ENCODE data around the gene SEMA4D. TPM values are rescaled to one million over a fixed set of nuclear protein-coding genes. Genes with fewer than 3 reads are reported as not detected.

SEMA4D gene
- total RNA-seq, 4 donors from 2014 or later, result 13.4 to 27.3 (median 24.8) TPM

- Histone ChIP-seq H3K4me3 (peak within 1 kb of the TSS; percentile 57 to 90 (median 66)), H3K4me1 (peaks cover 0 to 45% (median 12%) of the 10 kb centered on the region in 4 donors), H3K36me3 (no peaks in the 10 kb centered on the region), H3K27me3 (no peaks in the 10 kb centered on the region), H3K9me3 (no peaks in the 10 kb centered on the region), H3K27ac (peak within 1 kb of the TSS; percentile 93 to 100 (median 99))
- peak; percentile 92 to 93 for DNase-seq (ENCODE audit: low spot score in 2 of 2)
- TF ChIP-seq CTCF (IDR thresholded peaks at IDR 0.05) (peak; percentile 61 to 74 (median 74)), EP300 (IDR thresholded peaks at IDR 0.05) (peak; percentile 97 to 98), POLR2A (IDR thresholded peaks at IDR 0.05) (peak; percentile 96 to 99)
- 0% methylated on average over 47 to 56 of the region's 91 CpGs for WGBS, 2 donors
Measured at GRCh38 chr9:89318123-89319014, 179.5 kb downstream of the SEMA4D start, which contains the start of gene SECISBP2. TSS of gene SECISBP2 (plus strand) at chr9:89318500. CDS start at chr9:89318577, 77 bp downstream.

- Histone ChIP-seq H3K27ac (peak overlapping the region in 1 of 4 donors; percentile 93), H3K27me3 (no peaks in the 10 kb centered on the region), H3K36me3 (no peaks in the 10 kb centered on the region), H3K9me3 (no peaks in the 10 kb centered on the region), H3K4me3 (peak overlapping the region in 1 of 4 donors; percentile 57), H3K4me1 (peaks cover 0 to 39% (median 13%) of the 10 kb centered on the region in 4 donors)
- TF ChIP-seq POLR2A (IDR thresholded peaks at IDR 0.05) (no peak), EP300 (IDR thresholded peaks at IDR 0.05) (no peak), CTCF (IDR thresholded peaks at IDR 0.05) (no peak)
- 86 to 88% methylated on average over 4 of the region's 4 CpGs for WGBS, 2 donors
- DNase-seq (ENCODE audit: low spot score in 2 of 2), result no peak
Measured at GRCh38 chr9:89317282-89317681, 180.6 kb downstream of the SEMA4D start.

GRCh38 chr9:89315482-89315881 is 182.4 kb downstream of the SEMA4D start:
- DNase-seq (ENCODE audit: low spot score in 2 of 2), result no peak
- H3K27ac ChIP-seq, result no peak overlapping the region
- no peak overlapping the region for H3K4me3 ChIP-seq
- H3K36me3 ChIP-seq, result no peaks in the 10 kb centered on the region
- H3K27me3 ChIP-seq, result no peaks in the 10 kb centered on the region
- no peak for TF ChIP-seq EP300 (IDR thresholded peaks at IDR 0.05)
- peaks cover 0 to 39% (median 23%) of the 10 kb centered on the region in 4 donors for H3K4me1 ChIP-seq
- no peaks in the 10 kb centered on the region for H3K9me3 ChIP-seq

- TF ChIP-seq CTCF (IDR thresholded peaks at IDR 0.05) (no peak), POLR2A (IDR thresholded peaks at IDR 0.05) (no peak), EP300 (IDR thresholded peaks at IDR 0.05) (no peak)
- no peaks in the 10 kb centered on the region for H3K9me3 ChIP-seq
- peaks cover 0 to 35% (median 22%) of the 10 kb centered on the region in 4 donors for H3K4me1 ChIP-seq
- no peaks in the 10 kb centered on the region for H3K27me3 ChIP-seq
- DNase-seq (ENCODE audit: low spot score in 2 of 2), result no peak
- H3K4me3 ChIP-seq, result no peak overlapping the region
- H3K27ac ChIP-seq, result no peak overlapping the region
- 95 to 100% methylated on average over 1 of the region's 1 CpG for WGBS, 2 donors
- no peaks in the 10 kb centered on the region for H3K36me3 ChIP-seq
Measured at GRCh38 chr9:89314955-89315354, 183.0 kb downstream of the SEMA4D start.

GRCh38 chr9:89313842-89314241 is 184.1 kb downstream of the SEMA4D start:
- 75 to 79% methylated on average over 1 of the region's 1 CpG for WGBS, 2 donors
- H3K27ac ChIP-seq, result no peak overlapping the region
- TF ChIP-seq CTCF (IDR thresholded peaks at IDR 0.05) (no peak), POLR2A (IDR thresholded peaks at IDR 0.05) (no peak), EP300 (IDR thresholded peaks at IDR 0.05) (no peak)
- no peak for DNase-seq (ENCODE audit: low spot score in 2 of 2)
- no peak overlapping the region for H3K4me3 ChIP-seq
- peaks cover 0 to 38% (median 22%) of the 10 kb centered on the region in 4 donors for H3K4me1 ChIP-seq
- H3K27me3 ChIP-seq, result no peaks in the 10 kb centered on the region
- H3K36me3 ChIP-seq, result no peaks in the 10 kb centered on the region
- no peaks in the 10 kb centered on the region for H3K9me3 ChIP-seq
